Uterus (tissue), 4 donors: ENCODE measurements around the gene USP4. TPM values are rescaled to one million over a fixed set of nuclear protein-coding genes. Genes with fewer than 3 reads are reported as not detected.
A peak's percentile ranks its signal among the peaks of the same experiment; 100 is the strongest.
"Not testable (repeated sequence)": the region's sequence is repeated elsewhere in the genome, so short reads cannot be mapped to it uniquely, and the experiment has no call there.

ENCODE experiments used
- DNase-seq, 2 donors: peaks; one replicate each; pipeline ENCODE4 v3.0.0-alpha.2; 2019 to 2020
- H3K27ac ChIP-seq, 2 donors: fragments of 200-600 bp; sonication (generic); 1 replicate in 1 of 2; 2 replicates in 1 of 2; pipeline ENCODE4 v1.5.1; 2016 to 2018
- H3K27me3 ChIP-seq, 2 donors: fragments of 200-600 bp; sonication (generic); one replicate each; pipeline ENCODE4 v1.5.1; 2018 to 2019; ENCODE audit warnings: control low read depth in 1 of 2
- H3K36me3 ChIP-seq, 2 donors: fragments of 200-600 bp; sonication (generic); one replicate each; pipeline ENCODE4 v1.5.1; 2019; ENCODE audit warnings: control low read depth in 1 of 2
- H3K4me1 ChIP-seq, 2 donors: fragments of 200-600 bp; sonication (generic); one replicate each; pipeline ENCODE4 v1.5.1; 2018 to 2019; ENCODE audit warnings: control low read depth in 1 of 2
- H3K4me3 ChIP-seq, 2 donors: fragments of 200-600 bp; sonication (generic); 1 replicate in 1 of 2; 2 replicates in 1 of 2; pipeline ENCODE4 v1.5.1; 2018 to 2019; ENCODE audit warnings: mild to moderate bottlenecking in 1 of 2
- H3K9me3 ChIP-seq, 2 donors: fragments of 200-600 bp; sonication (generic); one replicate each; pipeline ENCODE4 v1.5.1; 2019; ENCODE audit warnings: control low read depth in 1 of 2
- POLR2A ChIP-seq, 2 donors: fragments of 450-650 bp; IDR thresholded peaks; one replicate each; pipeline ENCODE4 v1.6.1; 2016; ENCODE audit warnings: antibody characterized with exemption in 2 of 2, mild to moderate bottlenecking in 1 of 2, moderate library complexity in 1 of 2
- intact Hi-C: fragments of 100-400 bp; cut with DNase I; formaldehyde crosslinking; loops from one replicate; pipeline ENCODE4 v1.15.1; 2023; ENCODE audit warnings: low total_unique reads
- total RNA-seq, 4 donors: library from RNA; depleted of rRNA in 3 of 4; stranded (reverse); fragments of >200 nt in 3 of 4; gene quantifications; one replicate each; pipeline versions ENCODE4 v1.1.0 to v1.2.4, GENCODE V29; 2014 to 2023
- TF ChIP-seq, protein P1 (sequence below), 4 experiments: fragments of 200-600 bp in 2 of 4; fragments of 450-650 bp in 2 of 4; sonication (generic) in 2 of 4; IDR thresholded peaks; one replicate each; pipeline ENCODE4 v1.5.1; 2016 to 2019; ENCODE audit warnings: antibody characterized with exemption in 4 of 4, mild to moderate bottlenecking in 2 of 4, moderate library complexity in 1 of 4
- donor health status: DM: yes; HTN: yes; CAD: no.

Gene USP4
- total RNA-seq, 4 donors from 2014 or later = 9.2 to 78.3 (median 28.8) TPM

DNA sequence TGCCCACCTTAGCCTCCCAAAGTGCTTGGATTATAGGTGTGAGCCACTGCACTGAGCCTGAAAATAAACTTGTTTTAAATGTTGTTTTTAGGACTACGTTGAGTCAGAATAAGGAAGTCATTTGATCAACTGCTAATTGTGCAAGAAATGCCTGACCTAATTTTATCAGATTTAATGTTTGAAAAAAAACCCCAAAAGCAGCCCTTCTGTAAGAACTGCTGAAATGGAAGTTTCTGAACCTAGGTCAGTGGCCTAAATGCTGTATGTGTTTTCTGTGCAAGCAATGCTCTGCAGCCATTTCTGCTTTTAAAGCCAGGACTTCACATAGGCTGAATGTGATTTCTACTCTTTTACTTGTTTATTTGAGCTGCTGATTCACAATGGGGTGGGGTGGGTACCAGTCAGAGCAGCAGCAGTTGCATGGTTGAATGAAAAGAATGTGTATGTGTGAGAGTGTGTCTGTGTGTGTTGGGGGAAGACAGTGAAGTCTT lies 11.7 kb upstream of the USP4 start:
- Histone ChIP-seq H3K27ac (peak overlapping the region; percentile 9 to 63), H3K9me3 (no peaks in the 10 kb centered on the region), H3K27me3 (no peaks in the 10 kb centered on the region), H3K36me3 (no peaks in the 10 kb centered on the region), H3K4me1 (peaks cover 0 to 4% of the 10 kb centered on the region in 2 donors), H3K4me3 (no peak overlapping the region)
- intact Hi-C loops = no loop called here
- DNase-seq = no peak
- TF ChIP-seq, protein P1, sequence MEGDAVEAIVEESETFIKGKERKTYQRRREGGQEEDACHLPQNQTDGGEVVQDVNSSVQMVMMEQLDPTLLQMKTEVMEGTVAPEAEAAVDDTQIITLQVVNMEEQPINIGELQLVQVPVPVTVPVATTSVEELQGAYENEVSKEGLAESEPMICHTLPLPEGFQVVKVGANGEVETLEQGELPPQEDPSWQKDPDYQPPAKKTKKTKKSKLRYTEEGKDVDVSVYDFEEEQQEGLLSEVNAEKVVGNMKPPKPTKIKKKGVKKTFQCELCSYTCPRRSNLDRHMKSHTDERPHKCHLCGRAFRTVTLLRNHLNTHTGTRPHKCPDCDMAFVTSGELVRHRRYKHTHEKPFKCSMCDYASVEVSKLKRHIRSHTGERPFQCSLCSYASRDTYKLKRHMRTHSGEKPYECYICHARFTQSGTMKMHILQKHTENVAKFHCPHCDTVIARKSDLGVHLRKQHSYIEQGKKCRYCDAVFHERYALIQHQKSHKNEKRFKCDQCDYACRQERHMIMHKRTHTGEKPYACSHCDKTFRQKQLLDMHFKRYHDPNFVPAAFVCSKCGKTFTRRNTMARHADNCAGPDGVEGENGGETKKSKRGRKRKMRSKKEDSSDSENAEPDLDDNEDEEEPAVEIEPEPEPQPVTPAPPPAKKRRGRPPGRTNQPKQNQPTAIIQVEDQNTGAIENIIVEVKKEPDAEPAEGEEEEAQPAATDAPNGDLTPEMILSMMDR (IDR thresholded peaks at IDR 0.05) = no peak
- TF ChIP-seq POLR2A (IDR thresholded peaks at IDR 0.05) = no peak

DNA sequence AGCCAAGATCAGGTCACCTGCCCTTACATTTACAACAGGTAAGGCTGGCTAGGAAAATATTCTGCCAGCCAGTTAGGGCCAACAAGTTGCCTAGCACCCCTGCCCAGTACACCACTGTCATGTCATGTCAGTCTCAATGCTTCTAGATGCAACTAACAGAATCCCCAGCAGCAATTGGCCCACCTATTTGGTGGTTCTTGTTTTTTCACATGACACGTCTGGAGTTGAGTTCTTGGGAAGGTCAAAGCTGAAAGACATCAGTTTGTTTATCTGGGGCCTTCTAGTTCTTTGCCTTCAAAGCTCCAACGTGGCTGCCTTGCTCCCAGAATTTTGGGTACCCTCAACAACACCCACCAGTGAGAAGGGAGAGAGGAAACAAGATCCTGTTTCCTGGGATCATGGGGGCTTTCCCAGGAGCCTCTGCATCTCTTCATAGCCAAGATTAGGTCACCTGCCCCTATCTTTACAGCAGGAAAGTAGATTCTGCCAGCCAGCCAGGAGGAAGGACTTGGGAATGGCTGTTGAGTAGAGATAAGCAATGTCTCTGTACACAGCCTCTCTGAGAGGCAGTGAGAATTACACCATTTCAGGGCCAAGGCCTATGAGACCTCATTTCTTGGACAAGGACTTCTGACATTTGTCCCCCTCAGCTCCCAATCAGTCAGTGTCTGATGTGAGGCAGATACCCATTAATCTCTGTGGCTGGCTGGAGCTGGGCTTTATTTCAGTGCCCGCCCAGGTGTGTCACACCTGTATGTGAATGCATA lies 9.7 kb upstream of the USP4 start:
- no peak for DNase-seq
- Histone ChIP-seq H3K4me1 (no peaks in the 10 kb centered on the region), H3K27ac (no peak overlapping the region), H3K9me3 (no peaks in the 10 kb centered on the region), H3K27me3 (no peaks in the 10 kb centered on the region), H3K4me3 (no peak overlapping the region), H3K36me3 (no peaks in the 10 kb centered on the region)
- TF ChIP-seq POLR2A (IDR thresholded peaks at IDR 0.05) = no peak
- TF ChIP-seq, protein P1 (IDR thresholded peaks at IDR 0.05) = no peak
- intact Hi-C loops = no loop called here

DNA sequence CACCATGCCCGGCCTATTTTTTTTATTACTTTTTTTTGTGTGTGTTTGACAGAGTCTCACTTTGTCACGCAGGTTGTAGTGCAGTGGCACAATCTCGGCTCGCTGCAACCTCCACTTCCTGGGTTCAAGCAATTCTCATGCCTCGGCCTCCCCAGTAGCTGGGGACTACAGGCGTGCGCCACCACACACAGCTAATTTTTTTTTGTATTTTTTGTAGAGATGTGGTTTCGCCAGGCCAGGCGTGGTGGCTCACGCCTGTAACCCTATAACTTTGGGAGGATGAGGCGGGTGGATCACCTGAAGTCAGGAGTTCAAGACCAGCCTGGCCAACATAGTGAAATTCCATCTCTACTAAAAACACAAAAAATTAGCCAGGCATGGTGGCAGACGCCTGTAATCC lies 8.5 kb upstream of the USP4 start:
- H3K36me3 ChIP-seq, H3K27me3 ChIP-seq, H3K27ac ChIP-seq, intact Hi-C loops, DNase-seq, H3K9me3 ChIP-seq, H3K4me3 ChIP-seq, H3K4me1 ChIP-seq: not testable (repeated sequence)

DNA sequence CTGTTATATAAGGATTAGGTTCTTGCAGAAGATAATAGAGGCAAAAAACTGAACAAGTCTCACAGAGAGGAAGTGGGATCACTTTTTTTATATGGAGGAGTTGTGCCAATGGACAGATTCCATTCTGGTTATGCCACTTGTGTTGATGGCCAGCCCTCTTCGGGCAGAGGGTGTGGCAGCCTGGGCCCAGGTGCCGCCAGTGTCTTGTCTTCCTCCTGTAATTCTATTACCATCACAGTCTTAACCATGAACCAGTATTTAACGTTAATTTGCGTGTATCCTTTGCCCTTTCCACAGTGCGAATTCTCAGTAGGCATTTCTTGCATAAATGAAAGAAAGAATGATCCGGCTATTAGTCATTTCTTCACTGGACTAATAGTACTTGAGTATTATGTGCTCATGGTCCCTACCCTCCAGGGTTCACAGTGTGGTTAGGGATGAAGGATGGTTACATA lies 7.0 kb upstream of the USP4 start:
- Histone ChIP-seq H3K27ac (peak overlapping the region in 1 of 2 donors; percentile 54), H3K36me3 (no peaks in the 10 kb centered on the region), H3K4me1 (no peaks in the 10 kb centered on the region), H3K4me3 (no peak overlapping the region), H3K27me3 (no peaks in the 10 kb centered on the region), H3K9me3 (no peaks in the 10 kb centered on the region)
- DNase-seq = no peak
- no peak for TF ChIP-seq POLR2A (IDR thresholded peaks at IDR 0.05)
- TF ChIP-seq, protein P1 (IDR thresholded peaks at IDR 0.05) = no peak
- intact Hi-C loops = no loop called here

DNA sequence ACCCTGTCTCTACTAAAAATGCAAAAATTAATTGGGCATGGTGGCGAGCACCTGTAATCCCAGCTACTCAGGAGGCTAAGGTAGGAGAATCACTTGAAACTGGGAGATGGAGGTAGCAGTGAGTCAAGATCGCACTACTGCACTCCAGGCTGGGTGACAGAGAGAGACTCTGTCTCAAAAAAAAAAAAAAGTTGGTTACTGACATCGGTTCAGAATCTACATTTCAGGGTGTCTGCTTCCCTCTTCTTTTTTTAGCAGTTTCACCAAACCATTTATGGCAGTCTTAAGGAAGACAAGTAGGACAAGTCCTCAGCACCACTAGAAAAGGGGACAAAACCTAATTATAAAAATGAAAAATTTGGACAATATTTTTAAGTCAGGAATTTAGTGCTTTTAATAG lies 3.3 kb upstream of the USP4 start:
- intact Hi-C loops = no loop called here
- no peaks in the 10 kb centered on the region for H3K9me3 ChIP-seq
- peak overlapping the region in 1 of 2 donors; percentile 14 for H3K27ac ChIP-seq
- H3K4me3 ChIP-seq = no peak overlapping the region
- TF ChIP-seq, protein P1 (IDR thresholded peaks at IDR 0.05) = no peak
- no peak for TF ChIP-seq POLR2A (IDR thresholded peaks at IDR 0.05)
- no peaks in the 10 kb centered on the region for H3K36me3 ChIP-seq
- H3K27me3 ChIP-seq = no peaks in the 10 kb centered on the region
- no peak for DNase-seq
- H3K4me1 ChIP-seq = peaks cover 0 to 6% of the 10 kb centered on the region in 2 donors
